HepG2 (cell line): ENCODE results near the gene RNASE8. TPM values are rescaled to one million over a fixed set of nuclear protein-coding genes. Genes with fewer than 3 reads are reported as not detected.

Experiments used
- ATF2 ChIP-seq: sonication (generic); formaldehyde crosslinking; IDR thresholded peaks from 2 replicates; pipeline ENCODE4 v1.4.0; 2020; ENCODE audit warnings: missing genetic modification reagents
- ATF7-NPFF ChIP-seq: sonication (generic); formaldehyde crosslinking; IDR thresholded peaks from 2 replicates; pipeline ENCODE4 v1.8.1; 2023; ENCODE audit warnings: mild to moderate bottlenecking, low read depth, missing genetic modification reagents, moderate library complexity
- BRD4 ChIP-seq: sonication (generic); formaldehyde crosslinking; IDR thresholded peaks from 2 replicates; pipeline ENCODE4 v1.4.0; 2020; ENCODE audit warnings: missing genetic modification reagents
- EEA1 ChIP-seq: sonication (generic); formaldehyde crosslinking; IDR thresholded peaks from 2 replicates; pipeline ENCODE4 v1.5.1; 2020; ENCODE audit warnings: mild to moderate bottlenecking, missing genetic modification reagents, borderline replicate concordance
- GATAD2A ChIP-seq: IDR thresholded peaks from 2 replicates; pipeline ENCODE4 v1.6.1; 2016
- HMG20B ChIP-seq: conservative IDR thresholded peaks from 2 replicates; pipeline ENCODE4 v1.6.1; 2016; ENCODE audit warnings: missing genetic modification reagents, missing compliant biosample characterization
- KAT7 ChIP-seq: IDR thresholded peaks from 2 replicates; pipeline ENCODE4 v1.6.1; 2018; ENCODE audit warnings: borderline replicate concordance, missing compliant biosample characterization
- NAIF1 ChIP-seq: sonication (generic); formaldehyde crosslinking; IDR thresholded peaks from 2 replicates; pipeline ENCODE4 v1.5.0; 2020; ENCODE audit warnings: mild to moderate bottlenecking, missing genetic modification reagents, borderline replicate concordance
- NR1H2 ChIP-seq: sonication (generic); formaldehyde crosslinking; IDR thresholded peaks from 2 replicates; pipeline ENCODE4 v1.8.1; 2022; ENCODE audit warnings: low read depth, missing genetic modification reagents, borderline replicate concordance
- SMAD3 ChIP-seq: sonication (generic); formaldehyde crosslinking; IDR thresholded peaks from 2 replicates; pipeline ENCODE4 v1.4.0; 2020; ENCODE audit warnings: missing genetic modification reagents
- SP140L ChIP-seq: sonication (generic); formaldehyde crosslinking; IDR thresholded peaks from 2 replicates; pipeline ENCODE4 v1.4.0; 2020; ENCODE audit warnings: missing genetic modification reagents, borderline replicate concordance
- ZBTB40 ChIP-seq, 2 experiments: fragments of 450-650 bp in 1 of 2; sonication (generic) in 1 of 2; formaldehyde crosslinking in 1 of 2; IDR thresholded peaks; 2 replicates each; pipeline versions ENCODE4 v1.6.1 to v1.8.0; 2016 to 2022; ENCODE audit warnings: antibody characterized with exemption in 1 of 2, mild to moderate bottlenecking in 1 of 2, missing genetic modification reagents in 1 of 2
- ZNF121 ChIP-seq: sonication (generic); formaldehyde crosslinking; IDR thresholded peaks from 2 replicates; pipeline ENCODE4 v1.5.0; 2020; ENCODE audit warnings: mild to moderate bottlenecking, missing genetic modification reagents
- ZNF230 ChIP-seq: sonication (generic); formaldehyde crosslinking; IDR thresholded peaks from 2 replicates; pipeline ENCODE4 v1.4.0; 2020; ENCODE audit warnings: mild to moderate bottlenecking, missing genetic modification reagents
- ZNF350 ChIP-seq: sonication (generic); formaldehyde crosslinking; IDR thresholded peaks from 2 replicates; pipeline ENCODE4 v1.4.0; 2020; ENCODE audit warnings: mild to moderate bottlenecking, low read depth, missing genetic modification reagents, borderline replicate concordance
- ZNF550 ChIP-seq: sonication (generic); formaldehyde crosslinking; IDR thresholded peaks from 2 replicates; pipeline ENCODE4 v1.4.0; 2020; ENCODE audit warnings: mild to moderate bottlenecking, missing genetic modification reagents, borderline replicate concordance
- ZNF720 ChIP-seq: sonication (generic); formaldehyde crosslinking; IDR thresholded peaks from 2 replicates; pipeline ENCODE4 v1.4.0; 2020; ENCODE audit warnings: missing genetic modification reagents
- polyA plus RNA-seq, 8 experiments: library from polyadenylated mRNA; depleted of rRNA in 3 of 8; stranded (reverse) in 7 of 8; unstranded in 1 of 8; fragments of >200 nt; fragmentation: Illumina TruSeq in 4 of 8; extraction: Trizol in 4 of 8; gene quantifications; 2 replicates each; pipeline versions ENCODE4 v1.2.1 to v1.2.3, GENCODE V29; 2011 to 2016; ENCODE audit warnings: low read depth in 4 of 8, missing spikeins in 1 of 8, mixed read lengths in 1 of 8; ENCODE audit not compliant: insufficient read depth in 1 of 8
- total RNA-seq, 5 experiments: library from RNA; depleted of rRNA; stranded (reverse); fragments of >200 nt; fragmentation: Illumina TruSeq; extraction: Trizol; gene quantifications; 2 replicates each; pipeline ENCODE4 v1.2.3, GENCODE V29; 2016; ENCODE audit warnings: low read depth in 1 of 5

Gene RNASE8
- total and polyA plus RNA-seq, 2 of the 13 experiments (the other 11 are each of a cell fraction or from before 2014, with no cell fraction given): not detected

- no peak for TF ChIP-seq ZBTB40 (IDR thresholded peaks at IDR 0.05)
- TF ChIP-seq ZBTB40 (CRISPR knock-in tag; IDR thresholded peaks at IDR 0.05): no peak
- TF ChIP-seq SMAD3: no peak
- TF ChIP-seq ZNF350 (CRISPR knock-in tag): no peak
- no peak for TF ChIP-seq ATF2 (CRISPR knock-in tag)
- TF ChIP-seq ATF7-NPFF (CRISPR knock-in tag): no peak
- TF ChIP-seq KAT7 (CRISPR knock-in tag): no peak
- no peak for TF ChIP-seq ZNF720 (CRISPR knock-in tag)
- TF ChIP-seq ZNF121 (CRISPR knock-in tag): no peak
- no peak for TF ChIP-seq BRD4
- no peak for TF ChIP-seq ZNF550 (CRISPR knock-in tag)
- TF ChIP-seq NR1H2 (CRISPR knock-in tag): no peak
- TF ChIP-seq EEA1 (CRISPR knock-in tag): no peak
- TF ChIP-seq NAIF1 (CRISPR knock-in tag): no peak
- TF ChIP-seq ZNF230 (CRISPR knock-in tag): no peak
- no peak for TF ChIP-seq SP140L (CRISPR knock-in tag)
- TF ChIP-seq GATAD2A (CRISPR knock-in tag): 0 out of 2 replicates have a peak, but pooled peaks have one; percentile 26
- 0 out of 2 replicates have a peak, but pooled peaks have one; percentile 11 for TF ChIP-seq HMG20B (CRISPR knock-in tag)
Observed at GRCh38 chr14:21060614-21061346, 3.2 kb downstream of the RNASE8 start (continued).
